PC-3 (cell line): ENCODE results near the gene DUSP8. TPM values are rescaled to one million over a fixed set of nuclear protein-coding genes. Genes with fewer than 3 reads are reported as not detected.
"Not testable (repeated sequence)": the region's sequence is repeated elsewhere in the genome, so short reads cannot be mapped to it uniquely, and the experiment has no call there.

Source experiments
- ATAC-seq: fragments of 200-7000 bp; cut with Tn5 transposase; 2 replicates; pipeline ENCODE4 v1.9.1; 2020; ENCODE audit warnings: mild to moderate bottlenecking, moderate library complexity
- BruUV-seq: library from RNA; stranded (reverse); fragments of 400-500 nt; replicated peaks from 2 replicates; lab custom pipeline; 2021; lab: Mats Ljungman, UMichigan
- CTCF ChIA-PET: fragments of 300-600 bp; sonication (Branson Sonifier 250); formaldehyde crosslinking; loops from one replicate; lab custom pipeline; 2022; ENCODE audit warnings: antibody characterized with exemption; lab: Charles Lee
- POLR2A ChIA-PET: fragments of 300-600 bp; sonication (Branson Sonifier 250); formaldehyde crosslinking; loops from one replicate; lab custom pipeline; 2022; ENCODE audit warnings: antibody characterized with exemption; ENCODE audit not compliant: unreplicated experiment; lab: Charles Lee
- DNase-seq: peaks from one replicate; pipeline ENCODE4 v3.0.0-alpha.2; 2015
- H2AFZ ChIP-seq: fragments of 300-600 bp; sonication (generic); 2 replicates; pipeline ENCODE4 v1.6.0; 2016; ENCODE audit warnings: antibody characterized with exemption, low read length
- H3F3A ChIP-seq: fragments of 300-600 bp; sonication (generic); one replicate; pipeline ENCODE4 v1.6.0; 2017; ENCODE audit warnings: antibody characterized with exemption, low read length, control low read depth, mild to moderate bottlenecking; ENCODE audit not compliant: unreplicated experiment
- H3K27ac ChIP-seq: fragments of 300-600 bp; sonication (generic); 2 replicates; pipeline ENCODE4 v1.5.1; 2016; ENCODE audit warnings: mild to moderate bottlenecking, low read length
- H3K27me3 ChIP-seq: fragments of 300-600 bp; sonication (generic); 2 replicates; pipeline ENCODE4 v1.6.1; 2016; ENCODE audit warnings: low read length, mixed read lengths
- H3K36me3 ChIP-seq: fragments of 300-600 bp; sonication (generic); 2 replicates; pipeline ENCODE4 v1.6.1; 2016; ENCODE audit warnings: low read depth, mixed run types, low read length, mixed read lengths
- H3K4me1 ChIP-seq: fragments of 300-600 bp; sonication (generic); 2 replicates; pipeline ENCODE4 v1.5.1; 2016; ENCODE audit warnings: low read length; ENCODE audit not compliant: insufficient read depth
- H3K4me2 ChIP-seq: fragments of 300-600 bp; sonication (generic); 2 replicates; pipeline ENCODE4 v1.6.0; 2016; ENCODE audit warnings: low read length
- H3K4me3 ChIP-seq: fragments of 300-600 bp; sonication (generic); 2 replicates; pipeline ENCODE4 v1.5.1; 2016; ENCODE audit warnings: mild to moderate bottlenecking, low read length, mixed read lengths
- H3K79me2 ChIP-seq: fragments of 300-600 bp; sonication (generic); 2 replicates; pipeline ENCODE4 v1.6.1; 2017; ENCODE audit warnings: low read length, mixed read lengths
- H3K9ac ChIP-seq: fragments of 300-600 bp; sonication (generic); 2 replicates; pipeline ENCODE4 v1.6.0; 2016; ENCODE audit warnings: mild to moderate bottlenecking, low read length
- H3K9me2 ChIP-seq: fragments of 300-600 bp; sonication (generic); replicated peaks from 2 replicates; pipeline ENCODE4 v1.6.1; 2016; ENCODE audit warnings: mixed run types, low read length, mixed read lengths
- H3K9me3 ChIP-seq: fragments of 300-600 bp; sonication (generic); 2 replicates; pipeline ENCODE4 v1.6.1; 2016; ENCODE audit warnings: low read length, mixed read lengths
- H4K20me1 ChIP-seq: fragments of 300-600 bp; sonication (generic); 2 replicates; pipeline ENCODE4 v1.6.1; 2016; ENCODE audit warnings: low read length, mixed read lengths
- CTCF ChIP-seq: fragments of 300-600 bp; sonication (generic); conservative IDR thresholded peaks from 2 replicates; pipeline ENCODE4 v1.5.1; 2017; ENCODE audit warnings: antibody characterized with exemption, low read depth, mild to moderate bottlenecking, low read length
- EZH2 ChIP-seq: fragments of 300-600 bp; sonication (generic); IDR thresholded peaks from one replicate; pipeline ENCODE4 v1.6.1; 2017; ENCODE audit warnings: antibody characterized with exemption, mild to moderate bottlenecking, low read length; ENCODE audit not compliant: unreplicated experiment
- EZH2phosphoT487 ChIP-seq: fragments of 300-600 bp; sonication (generic); IDR thresholded peaks from 2 replicates; pipeline ENCODE4 v1.6.1; 2018; ENCODE audit warnings: mild to moderate bottlenecking, antibody characterized with exemption, low read length, borderline replicate concordance
- intact Hi-C: fragments of 100-400 bp; cut with micrococcal nuclease; formaldehyde crosslinking; loops from 2 replicates; pipeline ENCODE4 v1.9.0; 2023
- total RNA-seq: library from RNA; depleted of rRNA; stranded (reverse); fragments of >200 nt; gene quantifications from 2 replicates; pipeline ENCODE4 v1.2.3, GENCODE V29; 2014

Gene DUSP8
- total RNA-seq, 1 experiment from 2014 or later, result 2.6 TPM

DNA sequence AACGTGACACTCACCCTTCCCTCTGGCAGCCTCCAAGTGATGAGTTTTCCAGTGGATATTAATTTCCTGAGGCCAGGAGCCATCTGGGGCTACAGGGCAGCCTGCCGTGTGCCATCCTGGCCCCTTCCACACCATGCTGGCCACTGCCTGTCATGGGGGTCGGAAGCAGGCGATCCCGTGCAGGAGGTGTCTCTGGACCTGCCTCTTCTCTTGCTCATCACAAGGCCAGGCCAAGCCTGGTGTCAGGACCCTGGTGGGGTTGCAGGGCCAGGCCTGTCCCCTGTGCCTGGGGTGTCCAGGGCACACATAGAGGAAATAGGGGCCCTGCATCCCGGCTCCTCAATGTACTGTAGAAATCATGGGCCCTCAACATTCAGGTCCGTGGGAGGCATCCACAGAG is 32.6 kb upstream of the DUSP8 start:
- H3K4me1 ChIP-seq, result no peaks in the 10 kb centered on the region
- ChIA-PET CTCF (interaction anchor here (1.2 kb wide), 1 partner anchor 9 kb away, joined by 3 read pairs; no protein-coding TSS in a partner anchor), POLR2A (no interaction called here)
- BruUV-seq, result no TSS peak
- no peaks in the 10 kb centered on the region for H3K79me2 ChIP-seq
- H3K4me3 ChIP-seq, result no peak overlapping the region
- no peak for DNase-seq
- H3K9me3 ChIP-seq, result no peaks in the 10 kb centered on the region
- no peaks in the 10 kb centered on the region for H3K36me3 ChIP-seq
- H3K27ac ChIP-seq, result no peak overlapping the region
- no peak for ATAC-seq
- no peak overlapping the region for H3K4me2 ChIP-seq
- H3F3A ChIP-seq, result no peaks in the 10 kb centered on the region
- H3K9ac ChIP-seq, result no peak overlapping the region
- H4K20me1 ChIP-seq, result no peaks in the 10 kb centered on the region
- no peaks in the 10 kb centered on the region for H3K9me2 ChIP-seq
- no peak for TF ChIP-seq EZH2
- H2AFZ ChIP-seq, result no peak overlapping the region
- intact Hi-C loops, result no loop called here
- H3K27me3 ChIP-seq, result peaks cover 38% of the 10 kb centered on the region

GRCh38 chr11:1604181-1604580 is 32.1 kb upstream of the DUSP8 start:
- no peak for TF ChIP-seq EZH2
- TF ChIP-seq CTCF, result no peak
- TF ChIP-seq EZH2phosphoT487, result no peak
- ATAC-seq (no peak), DNase-seq (no peak)
- H3F3A ChIP-seq, result no peaks in the 10 kb centered on the region
- H3K4me3 ChIP-seq, result no peak overlapping the region
- BruUV-seq, result no TSS peak
- ChIA-PET POLR2A (no interaction called here), CTCF (no interaction called here)
- no peak overlapping the region for H3K4me2 ChIP-seq
- intact Hi-C loops, result no loop called here
- H3K4me1 ChIP-seq, result no peaks in the 10 kb centered on the region
- H3K9ac ChIP-seq, result no peak overlapping the region
- H3K36me3 ChIP-seq, result no peaks in the 10 kb centered on the region
- no peaks in the 10 kb centered on the region for H3K9me3 ChIP-seq
- H2AFZ ChIP-seq, result no peak overlapping the region
- no peaks in the 10 kb centered on the region for H3K9me2 ChIP-seq
- no peaks in the 10 kb centered on the region for H3K79me2 ChIP-seq
- H3K27ac ChIP-seq, result no peak overlapping the region
- H4K20me1 ChIP-seq, result no peaks in the 10 kb centered on the region
- peaks cover 42% of the 10 kb centered on the region for H3K27me3 ChIP-seq

- TF ChIP-seq EZH2phosphoT487 (no peak), EZH2 (no peak), CTCF (no peak)
- Histone ChIP-seq H3K4me2 (no peak overlapping the region), H3K4me1 (no peaks in the 10 kb centered on the region), H3K27me3 (peaks cover 46% of the 10 kb centered on the region), H4K20me1 (no peaks in the 10 kb centered on the region), H3K27ac (no peak overlapping the region), H3K4me3 (no peak overlapping the region), H3K36me3 (no peaks in the 10 kb centered on the region), H3F3A (no peaks in the 10 kb centered on the region), H3K9ac (no peak overlapping the region), H3K9me3 (no peaks in the 10 kb centered on the region), H2AFZ (no peak overlapping the region), H3K79me2 (no peaks in the 10 kb centered on the region), H3K9me2 (no peaks in the 10 kb centered on the region)
- intact Hi-C loops, result no loop called here
- no TSS peak for BruUV-seq
- CTCF ChIA-PET, result no interaction called here
- ATAC-seq (no peak), DNase-seq (no peak)
- POLR2A ChIA-PET, result no interaction called here
Measured at GRCh38 chr11:1603629-1604028, 31.6 kb upstream of the DUSP8 start.

GRCh38 chr11:1601663-1602062 is 29.6 kb upstream of the DUSP8 start:
- DNase-seq, BruUV-seq, H3K9ac ChIP-seq, H3K27ac ChIP-seq, H3K4me1 ChIP-seq, ATAC-seq, CTCF ChIA-PET, H3F3A ChIP-seq, intact Hi-C loops, H3K4me3 ChIP-seq, H2AFZ ChIP-seq, H3K4me2 ChIP-seq, H4K20me1 ChIP-seq, POLR2A ChIA-PET, H3K9me3 ChIP-seq, H3K9me2 ChIP-seq, H3K79me2 ChIP-seq, H3K36me3 ChIP-seq: not testable (repeated sequence)
- peaks cover 37% of the 10 kb centered on the region for H3K27me3 ChIP-seq
